PC-3 (cell line): Measurements from ENCODE around the gene PRUNE2. TPM values are rescaled to one million over a fixed set of nuclear protein-coding genes. Genes with fewer than 3 reads are reported as not detected.

Experiments
- ATAC-seq: fragments of 200-7000 bp; cut with Tn5 transposase; 2 replicates; pipeline ENCODE4 v1.9.1; 2020; ENCODE audit warnings: mild to moderate bottlenecking, moderate library complexity
- BruUV-seq: library from RNA; stranded (reverse); fragments of 400-500 nt; replicated peaks from 2 replicates; lab custom pipeline; 2021; lab: Mats Ljungman, UMichigan
- CTCF ChIA-PET: fragments of 300-600 bp; sonication (Branson Sonifier 250); formaldehyde crosslinking; loops from one replicate; lab custom pipeline; 2022; ENCODE audit warnings: antibody characterized with exemption; lab: Charles Lee
- POLR2A ChIA-PET: fragments of 300-600 bp; sonication (Branson Sonifier 250); formaldehyde crosslinking; loops from one replicate; lab custom pipeline; 2022; ENCODE audit warnings: antibody characterized with exemption; ENCODE audit not compliant: unreplicated experiment; lab: Charles Lee
- DNase-seq: peaks from one replicate; pipeline ENCODE4 v3.0.0-alpha.2; 2015
- H2AFZ ChIP-seq: fragments of 300-600 bp; sonication (generic); 2 replicates; pipeline ENCODE4 v1.6.0; 2016; ENCODE audit warnings: antibody characterized with exemption, low read length
- H3F3A ChIP-seq: fragments of 300-600 bp; sonication (generic); one replicate; pipeline ENCODE4 v1.6.0; 2017; ENCODE audit warnings: antibody characterized with exemption, low read length, control low read depth, mild to moderate bottlenecking; ENCODE audit not compliant: unreplicated experiment
- H3K27ac ChIP-seq: fragments of 300-600 bp; sonication (generic); 2 replicates; pipeline ENCODE4 v1.5.1; 2016; ENCODE audit warnings: mild to moderate bottlenecking, low read length
- H3K27me3 ChIP-seq: fragments of 300-600 bp; sonication (generic); 2 replicates; pipeline ENCODE4 v1.6.1; 2016; ENCODE audit warnings: low read length, mixed read lengths
- H3K36me3 ChIP-seq: fragments of 300-600 bp; sonication (generic); 2 replicates; pipeline ENCODE4 v1.6.1; 2016; ENCODE audit warnings: low read depth, mixed run types, low read length, mixed read lengths
- H3K4me1 ChIP-seq: fragments of 300-600 bp; sonication (generic); 2 replicates; pipeline ENCODE4 v1.5.1; 2016; ENCODE audit warnings: low read length; ENCODE audit not compliant: insufficient read depth
- H3K4me2 ChIP-seq: fragments of 300-600 bp; sonication (generic); 2 replicates; pipeline ENCODE4 v1.6.0; 2016; ENCODE audit warnings: low read length
- H3K4me3 ChIP-seq: fragments of 300-600 bp; sonication (generic); 2 replicates; pipeline ENCODE4 v1.5.1; 2016; ENCODE audit warnings: mild to moderate bottlenecking, low read length, mixed read lengths
- H3K79me2 ChIP-seq: fragments of 300-600 bp; sonication (generic); 2 replicates; pipeline ENCODE4 v1.6.1; 2017; ENCODE audit warnings: low read length, mixed read lengths
- H3K9ac ChIP-seq: fragments of 300-600 bp; sonication (generic); 2 replicates; pipeline ENCODE4 v1.6.0; 2016; ENCODE audit warnings: mild to moderate bottlenecking, low read length
- H3K9me2 ChIP-seq: fragments of 300-600 bp; sonication (generic); replicated peaks from 2 replicates; pipeline ENCODE4 v1.6.1; 2016; ENCODE audit warnings: mixed run types, low read length, mixed read lengths
- H3K9me3 ChIP-seq: fragments of 300-600 bp; sonication (generic); 2 replicates; pipeline ENCODE4 v1.6.1; 2016; ENCODE audit warnings: low read length, mixed read lengths
- H4K20me1 ChIP-seq: fragments of 300-600 bp; sonication (generic); 2 replicates; pipeline ENCODE4 v1.6.1; 2016; ENCODE audit warnings: low read length, mixed read lengths
- EZH2 ChIP-seq: fragments of 300-600 bp; sonication (generic); IDR thresholded peaks from one replicate; pipeline ENCODE4 v1.6.1; 2017; ENCODE audit warnings: antibody characterized with exemption, mild to moderate bottlenecking, low read length; ENCODE audit not compliant: unreplicated experiment
- EZH2phosphoT487 ChIP-seq: fragments of 300-600 bp; sonication (generic); IDR thresholded peaks from 2 replicates; pipeline ENCODE4 v1.6.1; 2018; ENCODE audit warnings: mild to moderate bottlenecking, antibody characterized with exemption, low read length, borderline replicate concordance
- intact Hi-C: fragments of 100-400 bp; cut with micrococcal nuclease; formaldehyde crosslinking; loops from 2 replicates; pipeline ENCODE4 v1.9.0; 2023
- total RNA-seq: library from RNA; depleted of rRNA; stranded (reverse); fragments of >200 nt; gene quantifications from 2 replicates; pipeline ENCODE4 v1.2.3, GENCODE V29; 2014
- TF ChIP-seq, protein P1 (sequence below): fragments of 300-600 bp; sonication (generic); conservative IDR thresholded peaks from 2 replicates; pipeline ENCODE4 v1.5.1; 2017; ENCODE audit warnings: antibody characterized with exemption, low read depth, mild to moderate bottlenecking, low read length

Gene PRUNE2
- total RNA-seq, 1 experiment from 2014 or later, result not detected

DNA sequence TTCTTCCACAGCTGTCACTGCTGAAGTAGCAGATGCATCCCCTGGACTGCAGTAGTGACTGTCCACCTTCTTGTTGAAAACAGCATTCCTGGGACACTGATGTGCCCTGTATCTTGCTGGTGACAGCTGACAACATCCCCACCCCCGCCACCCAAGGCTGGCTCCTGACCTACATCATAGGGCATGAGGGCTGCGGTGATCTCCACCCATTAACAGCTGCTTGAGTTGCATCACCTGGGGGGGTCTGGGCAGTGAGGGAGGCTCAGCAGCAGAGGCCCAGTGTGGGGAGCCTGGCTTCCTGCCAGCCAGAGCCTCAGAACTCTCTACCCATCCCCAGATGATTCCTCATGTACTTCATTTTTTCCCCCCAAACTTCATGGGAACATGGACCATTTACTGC, 4.1 kb downstream of the PRUNE2 start:
- Histone ChIP-seq H3K4me1 (no peaks in the 10 kb centered on the region), H3K9ac (no peak overlapping the region), H3K4me2 (no peak overlapping the region), H3K36me3 (no peaks in the 10 kb centered on the region), H3K9me3 (no peaks in the 10 kb centered on the region), H3K4me3 (no peak overlapping the region), H3K27ac (no peak overlapping the region), H4K20me1 (no peaks in the 10 kb centered on the region), H2AFZ (no peak overlapping the region), H3K9me2 (no peaks in the 10 kb centered on the region), H3K27me3 (peaks cover 62% of the 10 kb centered on the region), H3K79me2 (no peaks in the 10 kb centered on the region), H3F3A (no peaks in the 10 kb centered on the region)
- intact Hi-C loops, result no loop called here
- ATAC-seq (no peak), DNase-seq (no peak)
- no peak for TF ChIP-seq EZH2
- no peak for TF ChIP-seq EZH2phosphoT487
- TF ChIP-seq, protein P1, sequence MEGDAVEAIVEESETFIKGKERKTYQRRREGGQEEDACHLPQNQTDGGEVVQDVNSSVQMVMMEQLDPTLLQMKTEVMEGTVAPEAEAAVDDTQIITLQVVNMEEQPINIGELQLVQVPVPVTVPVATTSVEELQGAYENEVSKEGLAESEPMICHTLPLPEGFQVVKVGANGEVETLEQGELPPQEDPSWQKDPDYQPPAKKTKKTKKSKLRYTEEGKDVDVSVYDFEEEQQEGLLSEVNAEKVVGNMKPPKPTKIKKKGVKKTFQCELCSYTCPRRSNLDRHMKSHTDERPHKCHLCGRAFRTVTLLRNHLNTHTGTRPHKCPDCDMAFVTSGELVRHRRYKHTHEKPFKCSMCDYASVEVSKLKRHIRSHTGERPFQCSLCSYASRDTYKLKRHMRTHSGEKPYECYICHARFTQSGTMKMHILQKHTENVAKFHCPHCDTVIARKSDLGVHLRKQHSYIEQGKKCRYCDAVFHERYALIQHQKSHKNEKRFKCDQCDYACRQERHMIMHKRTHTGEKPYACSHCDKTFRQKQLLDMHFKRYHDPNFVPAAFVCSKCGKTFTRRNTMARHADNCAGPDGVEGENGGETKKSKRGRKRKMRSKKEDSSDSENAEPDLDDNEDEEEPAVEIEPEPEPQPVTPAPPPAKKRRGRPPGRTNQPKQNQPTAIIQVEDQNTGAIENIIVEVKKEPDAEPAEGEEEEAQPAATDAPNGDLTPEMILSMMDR, result no peak
- no TSS peak for BruUV-seq
- CTCF ChIA-PET, result no interaction called here
- POLR2A ChIA-PET, result no interaction called here

DNA sequence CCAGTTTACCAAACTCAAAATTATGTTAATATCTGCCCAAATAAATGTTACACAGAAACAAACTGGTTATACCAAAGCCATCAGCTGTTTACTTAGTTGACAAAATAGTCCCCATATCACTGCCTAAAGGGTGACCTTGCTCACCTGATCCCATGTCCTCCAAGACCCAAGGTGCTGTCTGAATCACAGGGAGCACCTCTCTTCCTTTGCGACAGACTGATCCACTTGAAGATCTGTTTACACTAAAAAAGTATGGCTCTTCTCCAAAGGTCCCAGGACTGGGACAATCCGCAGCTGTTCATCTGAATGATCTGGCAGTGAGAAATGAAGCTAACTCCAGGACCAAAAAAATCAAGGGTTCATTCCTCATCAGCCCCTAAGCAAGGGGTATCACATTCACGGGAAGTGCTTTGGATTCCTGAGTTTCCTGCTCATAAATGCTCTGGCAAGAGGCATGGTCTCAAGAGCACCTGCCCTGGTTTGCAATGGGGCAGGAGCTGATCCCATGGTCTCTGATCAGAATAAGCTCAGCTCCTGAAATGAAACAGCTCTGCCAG, 5.0 kb downstream of the PRUNE2 start:
- H3K36me3 ChIP-seq, result no peaks in the 10 kb centered on the region
- intact Hi-C loops, result no loop called here
- peaks cover 60% of the 10 kb centered on the region for H3K27me3 ChIP-seq
- no peak overlapping the region for H3K4me2 ChIP-seq
- H3F3A ChIP-seq, result no peaks in the 10 kb centered on the region
- DNase-seq (no peak), ATAC-seq (no peak)
- H3K9ac ChIP-seq, result no peak overlapping the region
- H3K27ac ChIP-seq, result no peak overlapping the region
- no TSS peak for BruUV-seq
- no peak overlapping the region for H3K4me3 ChIP-seq
- ChIA-PET POLR2A (no interaction called here), CTCF (no interaction called here)
- no peaks in the 10 kb centered on the region for H4K20me1 ChIP-seq
- TF ChIP-seq EZH2, result no peak
- no peak for TF ChIP-seq EZH2phosphoT487
- TF ChIP-seq, protein P1, result no peak
- no peak overlapping the region for H2AFZ ChIP-seq
- H3K9me3 ChIP-seq, result no peaks in the 10 kb centered on the region
- H3K9me2 ChIP-seq, result no peaks in the 10 kb centered on the region
- H3K79me2 ChIP-seq, result no peaks in the 10 kb centered on the region
- H3K4me1 ChIP-seq, result no peaks in the 10 kb centered on the region

DNA sequence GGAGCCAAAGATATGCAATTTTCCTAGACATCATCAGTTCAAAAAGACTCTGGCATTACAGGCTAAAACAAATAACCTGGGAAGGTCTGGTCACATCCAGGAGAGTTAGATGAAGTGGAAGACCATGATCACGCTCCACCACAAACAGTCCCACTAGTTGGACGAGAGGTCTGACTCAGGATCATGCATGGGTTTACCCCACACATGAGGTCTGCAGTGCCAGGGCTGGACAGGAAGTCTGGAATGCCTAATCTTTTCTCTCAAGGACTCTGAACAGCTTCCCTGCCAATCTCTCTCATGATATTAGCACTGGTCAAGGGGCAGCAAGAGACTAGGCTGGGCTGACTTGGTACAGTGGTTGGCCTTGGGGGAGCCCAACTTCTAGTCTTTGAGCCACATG, 7.1 kb downstream of the PRUNE2 start:
- no peaks in the 10 kb centered on the region for H3K79me2 ChIP-seq
- H3K27ac ChIP-seq, result no peak overlapping the region
- no peak overlapping the region for H3K4me2 ChIP-seq
- ATAC-seq, result no peak
- POLR2A ChIA-PET, result no interaction called here
- no peak for DNase-seq
- H3K4me3 ChIP-seq, result no peak overlapping the region
- no peaks in the 10 kb centered on the region for H4K20me1 ChIP-seq
- CTCF ChIA-PET, result no interaction called here
- no peak for TF ChIP-seq EZH2
- TF ChIP-seq EZH2phosphoT487, result no peak
- TF ChIP-seq, protein P1, result no peak
- H3K9me3 ChIP-seq, result no peaks in the 10 kb centered on the region
- H3K4me1 ChIP-seq, result no peaks in the 10 kb centered on the region
- H3F3A ChIP-seq, result no peaks in the 10 kb centered on the region
- H2AFZ ChIP-seq, result no peak overlapping the region
- no peaks in the 10 kb centered on the region for H3K9me2 ChIP-seq
- no peaks in the 10 kb centered on the region for H3K36me3 ChIP-seq
- H3K27me3 ChIP-seq, result peaks cover 42% of the 10 kb centered on the region
- H3K9ac ChIP-seq, result no peak overlapping the region
- intact Hi-C loops, result no loop called here
- BruUV-seq, result no TSS peak
